Chondrocyte (in vitro differentiated cells): Measurements from ENCODE around the gene CD200. TPM values are rescaled to one million over a fixed set of nuclear protein-coding genes. Genes with fewer than 3 reads are reported as not detected.

ENCODE experiments used
- DNase-seq: peaks from one replicate; pipeline ENCODE4 v3.0.0; 2021; ENCODE audit warnings: mixed read lengths, low spot score
- H3K27ac Mint-ChIP-seq: one replicate; pipeline ENCODE4 v1.8.0; 2021; ENCODE audit warnings: mild to moderate bottlenecking, moderate library complexity, mixed read lengths; ENCODE audit not compliant: unreplicated experiment
- H3K27me3 Mint-ChIP-seq: 2 replicates; pipeline ENCODE4 v1.8.0; 2021; ENCODE audit warnings: low read depth, mixed read lengths
- H3K36me3 Mint-ChIP-seq: 2 replicates; pipeline ENCODE4 v1.8.0; 2021; ENCODE audit warnings: low read depth, mixed read lengths
- H3K4me1 Mint-ChIP-seq: 2 replicates; pipeline ENCODE4 v1.8.0; 2021; ENCODE audit warnings: low read depth, mild to moderate bottlenecking, mixed read lengths
- H3K4me3 Mint-ChIP-seq: one replicate; pipeline ENCODE4 v1.8.0; 2021; ENCODE audit warnings: mild to moderate bottlenecking, moderate library complexity, mixed read lengths; ENCODE audit not compliant: unreplicated experiment
- H3K9me3 Mint-ChIP-seq: 2 replicates; pipeline ENCODE4 v1.8.0; 2021; ENCODE audit warnings: low read depth, mixed read lengths
- total RNA-seq: library from RNA; stranded (reverse); gene quantifications from 3 replicates; pipeline ENCODE4 v1.2.1, GENCODE V29; 2021
- TF ChIP-seq, protein P1 (sequence below): fragments of 200-600 bp; sonication (generic); IDR thresholded peaks from 2 replicates; pipeline ENCODE4 v1.5.0; 2021; ENCODE audit warnings: antibody characterized with exemption, mild to moderate bottlenecking, moderate library complexity

CD200 gene
- total RNA-seq, 1 donor from 2014 or later = 1.7 TPM

DNA sequence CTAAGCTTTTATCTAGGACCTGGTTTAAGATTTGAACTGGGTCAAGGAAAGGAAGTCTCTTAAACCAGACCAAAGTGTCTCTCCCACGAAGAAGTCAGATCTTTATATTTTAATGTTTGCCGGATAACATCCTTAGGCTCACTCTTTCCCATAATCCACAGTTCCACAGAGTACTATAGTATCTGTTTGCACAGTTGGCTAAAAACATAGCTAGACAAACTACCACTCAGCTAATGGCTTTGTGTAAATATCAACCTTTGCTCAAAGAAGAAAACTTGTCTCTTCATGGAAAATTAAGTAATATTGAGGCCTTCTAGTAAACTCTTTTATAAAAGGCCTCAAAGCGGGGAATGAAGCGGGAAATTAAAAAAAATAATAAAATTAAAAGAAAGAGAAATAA lies 25.4 kb upstream of the CD200 start:
- Mint-ChIP-seq H3K27me3 (no peaks in the 10 kb centered on the region), H3K9me3 (no peaks in the 10 kb centered on the region), H3K36me3 (no peaks in the 10 kb centered on the region), H3K27ac (no peak overlapping the region), H3K4me3 (no peak overlapping the region), H3K4me1 (no peaks in the 10 kb centered on the region)
- TF ChIP-seq, protein P1, sequence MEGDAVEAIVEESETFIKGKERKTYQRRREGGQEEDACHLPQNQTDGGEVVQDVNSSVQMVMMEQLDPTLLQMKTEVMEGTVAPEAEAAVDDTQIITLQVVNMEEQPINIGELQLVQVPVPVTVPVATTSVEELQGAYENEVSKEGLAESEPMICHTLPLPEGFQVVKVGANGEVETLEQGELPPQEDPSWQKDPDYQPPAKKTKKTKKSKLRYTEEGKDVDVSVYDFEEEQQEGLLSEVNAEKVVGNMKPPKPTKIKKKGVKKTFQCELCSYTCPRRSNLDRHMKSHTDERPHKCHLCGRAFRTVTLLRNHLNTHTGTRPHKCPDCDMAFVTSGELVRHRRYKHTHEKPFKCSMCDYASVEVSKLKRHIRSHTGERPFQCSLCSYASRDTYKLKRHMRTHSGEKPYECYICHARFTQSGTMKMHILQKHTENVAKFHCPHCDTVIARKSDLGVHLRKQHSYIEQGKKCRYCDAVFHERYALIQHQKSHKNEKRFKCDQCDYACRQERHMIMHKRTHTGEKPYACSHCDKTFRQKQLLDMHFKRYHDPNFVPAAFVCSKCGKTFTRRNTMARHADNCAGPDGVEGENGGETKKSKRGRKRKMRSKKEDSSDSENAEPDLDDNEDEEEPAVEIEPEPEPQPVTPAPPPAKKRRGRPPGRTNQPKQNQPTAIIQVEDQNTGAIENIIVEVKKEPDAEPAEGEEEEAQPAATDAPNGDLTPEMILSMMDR = no peak
- DNase-seq = no peak

DNA sequence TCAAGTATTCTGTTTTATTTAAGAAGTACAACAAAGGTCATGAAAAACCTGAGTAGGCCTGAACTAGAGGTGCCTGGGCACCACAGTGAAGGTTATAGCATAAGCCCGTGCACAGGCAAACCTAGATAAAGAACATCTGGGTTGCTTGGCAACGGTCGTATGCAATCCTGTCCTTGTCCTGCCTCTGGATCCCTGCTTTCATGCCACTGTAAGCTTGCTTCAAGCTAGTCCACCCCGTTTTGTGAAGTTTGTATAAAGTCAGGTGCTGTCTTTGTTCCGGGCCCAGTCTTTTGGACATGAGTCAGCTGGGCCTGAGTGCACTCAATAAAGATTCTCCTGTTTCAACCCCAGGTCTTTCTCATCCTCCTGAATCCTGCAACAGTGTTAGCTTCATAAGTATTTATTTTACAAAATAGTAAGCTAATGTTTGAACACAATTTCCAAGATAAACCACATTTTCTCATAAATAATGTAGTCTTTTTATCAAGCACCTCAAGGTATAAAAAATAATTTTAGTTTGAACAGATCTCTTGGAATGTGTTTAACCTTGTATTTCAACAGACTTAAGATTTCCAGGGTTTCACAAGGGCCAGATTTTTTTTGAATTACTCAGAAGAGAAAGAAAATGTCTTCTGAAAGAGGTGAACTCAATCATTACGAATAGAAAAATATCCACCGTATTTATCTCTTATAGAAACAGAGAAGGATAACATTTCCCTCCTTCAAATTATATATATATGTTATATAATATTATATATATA lies 24.6 kb upstream of the CD200 start:
- Mint-ChIP-seq H3K36me3 (no peaks in the 10 kb centered on the region), H3K27ac (no peak overlapping the region), H3K4me3 (no peak overlapping the region), H3K27me3 (no peaks in the 10 kb centered on the region), H3K4me1 (no peaks in the 10 kb centered on the region), H3K9me3 (no peaks in the 10 kb centered on the region)
- TF ChIP-seq, protein P1 = no peak
- DNase-seq = no peak

DNA sequence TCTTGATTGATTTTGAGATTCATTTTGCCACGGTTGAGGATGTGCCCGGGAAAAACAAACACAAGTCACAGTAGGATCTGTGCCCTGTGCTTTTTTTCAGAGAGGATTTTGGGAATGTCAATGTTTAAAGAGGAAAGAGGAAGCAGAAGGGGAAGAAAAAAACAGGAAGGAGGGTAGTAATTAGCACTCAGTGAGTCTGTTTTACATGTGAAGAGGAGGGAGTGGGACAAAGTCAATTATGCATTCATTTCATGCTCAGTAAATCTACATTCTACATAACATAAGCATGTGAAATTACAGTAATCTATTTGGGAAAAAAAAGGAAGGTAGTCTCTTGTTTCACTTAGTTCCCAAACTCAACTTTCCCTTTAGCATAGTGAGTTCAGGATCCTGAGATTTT lies 18.3 kb upstream of the CD200 start:
- no peak for DNase-seq
- no peaks in the 10 kb centered on the region for H3K36me3 Mint-ChIP-seq
- no peaks in the 10 kb centered on the region for H3K4me1 Mint-ChIP-seq
- H3K4me3 Mint-ChIP-seq = no peak overlapping the region
- H3K27me3 Mint-ChIP-seq = no peaks in the 10 kb centered on the region
- no peaks in the 10 kb centered on the region for H3K9me3 Mint-ChIP-seq
- no peak overlapping the region for H3K27ac Mint-ChIP-seq
- TF ChIP-seq, protein P1 = no peak

DNA sequence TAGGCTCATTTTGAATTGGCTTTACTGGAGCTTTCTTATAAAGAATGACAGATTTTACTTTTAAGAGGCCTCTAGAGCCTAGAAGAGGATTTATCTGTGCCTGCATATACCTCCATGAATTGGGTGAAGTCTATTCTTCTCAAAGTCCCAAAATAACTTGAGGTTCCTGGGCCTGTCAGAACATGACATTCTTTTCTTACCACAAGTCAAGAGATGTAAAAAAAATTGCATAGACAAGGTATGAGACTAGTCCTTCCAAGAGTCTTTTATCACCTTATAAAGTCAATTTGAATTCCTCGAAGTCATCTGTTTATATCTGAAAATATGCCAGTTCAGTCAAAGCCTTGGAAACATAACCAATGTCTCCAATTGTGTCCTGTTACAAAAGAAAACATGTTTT lies 17.2 kb upstream of the CD200 start:
- TF ChIP-seq, protein P1 = no peak
- no peaks in the 10 kb centered on the region for H3K9me3 Mint-ChIP-seq
- H3K4me1 Mint-ChIP-seq = no peaks in the 10 kb centered on the region
- H3K27me3 Mint-ChIP-seq = no peaks in the 10 kb centered on the region
- H3K36me3 Mint-ChIP-seq = no peaks in the 10 kb centered on the region
- H3K27ac Mint-ChIP-seq = no peak overlapping the region
- no peak overlapping the region for H3K4me3 Mint-ChIP-seq
- DNase-seq = no peak

DNA sequence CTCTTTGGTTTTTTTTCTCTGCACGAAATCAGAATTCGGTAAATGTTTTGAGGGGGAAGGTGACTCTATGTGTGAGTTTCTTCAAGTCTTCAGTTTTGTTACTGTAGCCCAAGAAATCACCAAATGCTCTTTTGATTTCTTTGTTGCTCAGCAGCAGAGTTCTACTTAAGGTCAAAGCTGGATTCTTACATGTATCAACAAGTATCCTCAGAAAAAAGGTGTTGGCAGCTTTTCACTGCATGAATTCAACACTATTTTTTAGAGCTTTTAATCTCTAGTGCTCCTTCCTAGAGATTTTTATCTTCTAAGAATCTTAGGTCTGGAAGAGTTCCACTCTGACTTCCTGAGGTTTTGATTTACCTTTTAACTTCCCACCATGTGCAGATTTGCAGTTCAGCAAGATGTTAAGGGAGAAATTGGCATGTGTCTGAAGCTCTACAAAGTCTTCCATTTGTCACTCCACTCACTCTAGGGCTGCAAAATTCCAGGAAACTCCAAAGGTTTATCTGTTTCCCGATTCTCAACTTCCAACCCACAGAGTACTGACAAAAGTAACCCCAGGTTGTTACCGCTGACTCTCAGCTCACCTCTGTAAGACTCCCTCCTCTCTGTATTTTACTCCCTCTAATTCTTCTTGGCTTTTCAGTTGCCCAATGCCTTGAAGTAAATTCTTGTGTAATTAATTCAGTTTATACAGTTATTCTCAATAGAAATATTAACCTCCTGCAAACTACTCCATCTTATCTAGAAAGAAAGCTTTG lies 13.3 kb upstream of the CD200 start:
- H3K4me1 Mint-ChIP-seq = no peaks in the 10 kb centered on the region
- H3K27me3 Mint-ChIP-seq = peaks cover 14% of the 10 kb centered on the region
- no peak for DNase-seq
- no peaks in the 10 kb centered on the region for H3K36me3 Mint-ChIP-seq
- H3K27ac Mint-ChIP-seq = no peak overlapping the region
- H3K9me3 Mint-ChIP-seq = no peaks in the 10 kb centered on the region
- TF ChIP-seq, protein P1 = no peak
- no peak overlapping the region for H3K4me3 Mint-ChIP-seq
